Measurements from ENCODE around the gene SLC9A5. TPM values are rescaled to one million over a fixed set of nuclear protein-coding genes. Genes with fewer than 3 reads are reported as not detected.

Gene SLC9A5
- total RNA-seq, 1 experiment from 2014 or later: 5.6 TPM

GRCh38 chr16:67252609-67253497 is 4.1 kb downstream of the SLC9A5 start:
- Histone ChIP-seq H3K4me3 (replicated peaks in 1 of 2; ENCODE audit: low read depth in 1 of 2, low read length in 2 of 2) (no peak overlapping the region), H3K9me3 (ENCODE audit: control insufficient read depth in 1 of 2, insufficient read depth in 1 of 2, low read depth in 1 of 2, low read length in 2 of 2) (no peaks in the 10 kb centered on the region), H3K27ac (ENCODE audit: low read depth, low read length) (no peak overlapping the region), H2AFZ (ENCODE audit: low read depth, low read length, poor library complexity, severe bottlenecking) (no peak overlapping the region), H3K4me1 (ENCODE audit: control insufficient read depth in 1 of 2, insufficient read depth in 2 of 2, low read length in 2 of 2) (peaks cover 4 to 20% of the 10 kb centered on the region in 2 experiments), H3K4me2 (ENCODE audit: low read length) (no peak overlapping the region), H3K9ac (ENCODE audit: low read length) (no peak overlapping the region), H3K27me3 (ENCODE audit: insufficient read depth, low read length) (no peaks in the 10 kb centered on the region), H3K79me2 (ENCODE audit: insufficient read depth, low read length) (no peaks in the 10 kb centered on the region), H3K9me2 (ENCODE audit: insufficient read depth) (no peaks in the 10 kb centered on the region), H3K36me3 (ENCODE audit: control insufficient read depth in 1 of 2, insufficient read depth in 2 of 2, low read length in 2 of 2) (no peaks in the 10 kb centered on the region; a peak in 1 of 4 replicates), H4K20me1 (ENCODE audit: insufficient read depth) (no peaks in the 10 kb centered on the region)
- no peak for ATAC-seq
- intact Hi-C loops (cut with micrococcal nuclease): no loop called here
- POLR2A ChIA-PET: no interaction called here
- RAD21 ChIA-PET (ENCODE audit: low non-redundant PET in 1 of 2, low total read pairs in 2 of 2, uncharacterized antibody in 2 of 2, unreplicated experiment in 2 of 2): no interaction called here
- BruUV-seq (replicated peaks): no TSS peak
- CTCF ChIA-PET: no interaction called here
- TF ChIP-seq RAD21 (IDR thresholded peaks at IDR 0.05; ENCODE audit: low read depth): no peak
- no peak for TF ChIP-seq CBX3 (IDR thresholded peaks at IDR 0.05; ENCODE audit: low read depth)
- no peak for TF ChIP-seq ZBTB33 (IDR thresholded peaks at IDR 0.05; ENCODE audit: extremely low read depth, insufficient replicate concordance, low read length)
- no peak for TF ChIP-seq EZH2phosphoT487 (IDR thresholded peaks at IDR 0.05; ENCODE audit: borderline replicate concordance)
- no peak for TF ChIP-seq JUND (IDR thresholded peaks at IDR 0.05)
- no peak for TF ChIP-seq SIN3A (IDR thresholded peaks at IDR 0.05; ENCODE audit: low read depth)
- no peak for TF ChIP-seq POLR2AphosphoS5 (IDR thresholded peaks at IDR 0.05; ENCODE audit: low read depth, low read length)
- TF ChIP-seq FOSL1 (IDR thresholded peaks at IDR 0.05; ENCODE audit: low read depth): no peak
- TF ChIP-seq SP1 (IDR thresholded peaks at IDR 0.05; ENCODE audit: low read depth): no peak
- DNase-seq (ENCODE audit: low read depth, low spot score): no peak

Measured in HCT116 (cell line).